ENCODE measurements around the gene MCU.

The MCU gene

GRCh38 chr10:72930276-72930675 is 238.3 kb downstream of the MCU start:
- Histone ChIP-seq H3K4me1 (ENCODE audit: low read depth, poor library complexity, severe bottlenecking) (no peaks in the 10 kb centered on the region), H3K27ac (no peak overlapping the region), H3K79me2 (ENCODE audit: insufficient read depth, low read depth) (no peaks in the 10 kb centered on the region), H3K27me3 (ENCODE audit: insufficient read depth, low read depth) (no peaks in the 10 kb centered on the region), H3K36me3 (ENCODE audit: insufficient read depth) (no peaks in the 10 kb centered on the region), H3K4me2 (no peak overlapping the region), H2AFZ (ENCODE audit: low read depth) (no peak overlapping the region), H3K4me3 (IDR thresholded peaks at IDR 0.05; ENCODE audit: insufficient read depth, low read depth, low read length) (no peak overlapping the region), H4K20me1 (ENCODE audit: insufficient read depth) (no peaks in the 10 kb centered on the region), H3K9ac (no peak overlapping the region)
- TF ChIP-seq CTCF (conservative IDR thresholded peaks at IDR 0.05; ENCODE audit: low read depth, low read length): no peak

DNA sequence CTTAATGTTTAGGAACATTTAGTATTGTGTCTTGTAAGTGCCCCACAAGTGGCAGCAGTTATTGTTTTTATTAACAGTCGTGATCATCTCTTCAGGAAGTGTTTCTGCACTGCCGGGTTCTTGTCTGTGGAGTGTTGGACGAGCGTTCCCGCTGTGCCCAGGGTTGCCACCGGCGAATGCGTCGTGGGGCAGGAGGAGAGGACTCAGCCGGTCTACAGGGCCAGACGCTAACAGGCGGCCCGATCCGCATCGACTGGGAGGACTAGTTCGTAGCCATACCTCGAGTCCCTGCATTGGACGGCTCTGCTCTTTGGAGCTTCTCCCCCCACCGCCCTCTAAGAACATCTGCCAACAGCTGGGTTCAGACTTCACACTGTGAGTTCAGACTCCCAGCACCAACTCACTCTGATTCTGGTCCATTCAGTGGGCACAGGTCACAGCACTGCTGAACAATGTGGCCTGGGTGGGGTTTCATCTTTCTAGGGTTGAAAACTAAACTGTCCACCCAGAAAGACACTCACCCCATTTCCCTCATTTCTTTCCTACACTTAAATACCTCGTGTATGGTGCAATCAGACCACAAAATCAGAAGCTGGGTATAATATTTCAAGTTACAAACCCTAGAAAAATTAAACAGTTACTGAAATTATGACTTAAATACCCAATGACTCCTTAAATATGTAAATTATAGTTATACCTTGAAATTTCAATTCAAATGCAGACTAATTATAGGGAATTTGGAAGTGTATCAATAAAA is 240.5 kb downstream of the MCU start:
- Histone ChIP-seq H3K27me3 (ENCODE audit: insufficient read depth, low read depth) (no peaks in the 10 kb centered on the region), H4K20me1 (ENCODE audit: insufficient read depth) (no peaks in the 10 kb centered on the region), H3K27ac (no peak overlapping the region), H3K9ac (no peak overlapping the region), H3K4me1 (ENCODE audit: low read depth, poor library complexity, severe bottlenecking) (no peaks in the 10 kb centered on the region), H3K4me2 (no peak overlapping the region), H3K4me3 (IDR thresholded peaks at IDR 0.05; ENCODE audit: insufficient read depth, low read depth, low read length) (no peak overlapping the region), H2AFZ (ENCODE audit: low read depth) (no peak overlapping the region), H3K36me3 (ENCODE audit: insufficient read depth) (no peaks in the 10 kb centered on the region), H3K79me2 (ENCODE audit: insufficient read depth, low read depth) (no peaks in the 10 kb centered on the region)
- TF ChIP-seq CTCF (conservative IDR thresholded peaks at IDR 0.05; ENCODE audit: low read depth, low read length): no peak

GRCh38 chr10:72935361-72935760 is 243.4 kb downstream of the MCU start:
- no peak for TF ChIP-seq CTCF (conservative IDR thresholded peaks at IDR 0.05; ENCODE audit: low read depth, low read length)
- H4K20me1 ChIP-seq (ENCODE audit: insufficient read depth): no peaks in the 10 kb centered on the region
- H3K79me2 ChIP-seq (ENCODE audit: insufficient read depth, low read depth): no peaks in the 10 kb centered on the region
- H3K4me1 ChIP-seq (ENCODE audit: low read depth, poor library complexity, severe bottlenecking): no peaks in the 10 kb centered on the region
- H3K36me3 ChIP-seq (ENCODE audit: insufficient read depth): no peaks in the 10 kb centered on the region
- H3K27me3 ChIP-seq (ENCODE audit: insufficient read depth, low read depth): no peaks in the 10 kb centered on the region
- H3K4me3 ChIP-seq (IDR thresholded peaks at IDR 0.05; ENCODE audit: insufficient read depth, low read depth, low read length): no peak overlapping the region
- H2AFZ ChIP-seq (ENCODE audit: low read depth): no peak overlapping the region
- H3K9ac ChIP-seq: no peak overlapping the region
- H3K4me2 ChIP-seq: no peak overlapping the region
- no peak overlapping the region for H3K27ac ChIP-seq

Data from KMS-11 (cell line).